HEK293 (cell line): Measurements from ENCODE around the gene TMEM184A.

ENCODE experiments used
- CTCF ChIA-PET: fragments of 350-600 bp; formaldehyde crosslinking; extraction: SDS; loops from one replicate; lab custom pipeline; 2021; ENCODE audit warnings: antibody characterized with exemption; lab: Yijun Ruan, JAX
- POLR2A ChIA-PET: fragments of 300-600 bp; formaldehyde crosslinking; extraction: SDS; loops from one replicate; lab custom pipeline; 2020; ENCODE audit warnings: antibody characterized with exemption, inconsistent platforms; lab: Yijun Ruan, JAX
- H3K27ac ChIP-seq: fragments of 200-500 bp; sonication (Bioruptor generic); 2 replicates; pipeline ENCODE4 v1.5.1; 2014; ENCODE audit warnings: low read depth, low read length, control low read depth, inconsistent platforms; ENCODE audit errors: extremely low read depth
- H3K36me3 ChIP-seq, 2 experiments: fragments of 200-500 bp in 1 of 2; sonication (Bioruptor generic) in 1 of 2; 1 replicate in 1 of 2; 2 replicates in 1 of 2; pipeline ENCODE4 v1.5.1; 2014 to 2017; ENCODE audit warnings: inconsistent platforms in 2 of 2, low read length in 2 of 2; ENCODE audit not compliant: control insufficient read depth in 2 of 2, insufficient read depth in 1 of 2
- H3K4me1 ChIP-seq: fragments of 200-500 bp; sonication (Bioruptor generic); 2 replicates; pipeline ENCODE4 v1.5.1; 2014; ENCODE audit warnings: mild to moderate bottlenecking, low read length, inconsistent platforms; ENCODE audit not compliant: control insufficient read depth, insufficient read depth
- H3K4me3 ChIP-seq: 2 replicates; pipeline ENCODE4 v1.5.1; 2011; ENCODE audit warnings: low read depth, mild to moderate bottlenecking, control low read depth, low read length, moderate library complexity
- H3K9me3 ChIP-seq: fragments of 200-500 bp; sonication (Bioruptor generic); 2 replicates; pipeline ENCODE4 v1.5.1; 2014; ENCODE audit warnings: low read depth, low read length, inconsistent platforms; ENCODE audit not compliant: control insufficient read depth, insufficient read depth
- BCL11A ChIP-seq: fragments of 450-650 bp; formaldehyde crosslinking; IDR thresholded peaks from 2 replicates; pipeline ENCODE4 v1.5.1; 2016; ENCODE audit warnings: low read depth, missing biosample characterization, missing genetic modification characterization
- EGR2 ChIP-seq: fragments of 450-650 bp; formaldehyde crosslinking; IDR thresholded peaks from 2 replicates; pipeline ENCODE4 v1.5.1; 2016; ENCODE audit warnings: low read depth, missing biosample characterization, missing genetic modification characterization
- MZF1 ChIP-seq: fragments of 450-650 bp; formaldehyde crosslinking; IDR thresholded peaks from 2 replicates; pipeline ENCODE4 v1.5.1; 2017; ENCODE audit warnings: missing biosample characterization, missing genetic modification characterization, borderline replicate concordance
- PRDM1 ChIP-seq: fragments of 450-650 bp; formaldehyde crosslinking; IDR thresholded peaks from 2 replicates; pipeline ENCODE4; 2016; ENCODE audit warnings: missing biosample characterization, missing genetic modification characterization
- ZBTB21 ChIP-seq: fragments of 450-650 bp; formaldehyde crosslinking; IDR thresholded peaks from 2 replicates; pipeline ENCODE4 v1.5.1; 2017; ENCODE audit warnings: missing biosample characterization, missing genetic modification characterization
- ZNF324 ChIP-seq: fragments of 450-650 bp; formaldehyde crosslinking; IDR thresholded peaks from 2 replicates; pipeline ENCODE4 v1.5.1; 2016; ENCODE audit warnings: missing biosample characterization, missing genetic modification characterization
- ZNF514 ChIP-seq: fragments of 450-650 bp; formaldehyde crosslinking; IDR thresholded peaks from 2 replicates; pipeline ENCODE4 v1.5.1; 2016; ENCODE audit warnings: missing biosample characterization, missing genetic modification characterization
- ZNF558 ChIP-seq: fragments of 450-650 bp; formaldehyde crosslinking; IDR thresholded peaks from 2 replicates; pipeline ENCODE4 v1.5.1; 2016; ENCODE audit warnings: missing biosample characterization, missing genetic modification characterization
- ZNF654 ChIP-seq: fragments of 450-650 bp; formaldehyde crosslinking; IDR thresholded peaks from 2 replicates; pipeline ENCODE4 v1.5.1; 2016; ENCODE audit warnings: low read depth, missing biosample characterization, missing genetic modification characterization
- ZNF701 ChIP-seq: fragments of 450-650 bp; formaldehyde crosslinking; IDR thresholded peaks from 2 replicates; pipeline ENCODE4 v1.5.1; 2016; ENCODE audit warnings: missing biosample characterization, missing genetic modification characterization
- ZNF777 ChIP-seq: fragments of 450-650 bp; formaldehyde crosslinking; IDR thresholded peaks from 2 replicates; pipeline ENCODE4 v1.5.1; 2017; ENCODE audit warnings: missing biosample characterization, missing genetic modification characterization, borderline replicate concordance
- ZNF830 ChIP-seq: fragments of 450-650 bp; IDR thresholded peaks from 2 replicates; pipeline ENCODE4 v1.5.0; 2018; ENCODE audit warnings: missing biosample characterization, missing genetic modification characterization, low read depth, mild to moderate bottlenecking, moderate library complexity
- TF ChIP-seq, protein P1 (sequence below): fragments of 450-650 bp; formaldehyde crosslinking; IDR thresholded peaks from 2 replicates; pipeline ENCODE4 v1.5.1; 2017; ENCODE audit warnings: missing biosample characterization, missing genetic modification characterization
- TF ChIP-seq, protein P2 (sequence below): fragments of 450-650 bp; formaldehyde crosslinking; IDR thresholded peaks from 2 replicates; pipeline ENCODE4 v1.5.1; 2017; ENCODE audit warnings: missing biosample characterization, missing genetic modification characterization
- TF ChIP-seq, protein P3 (sequence below): fragments of 450-650 bp; formaldehyde crosslinking; IDR thresholded peaks from 2 replicates; pipeline ENCODE4 v1.5.1; 2016; ENCODE audit warnings: missing biosample characterization, missing genetic modification characterization
- TF ChIP-seq, protein P4 (sequence below): fragments of 450-650 bp; formaldehyde crosslinking; IDR thresholded peaks from 2 replicates; pipeline ENCODE4 v1.5.1; 2016; ENCODE audit warnings: missing biosample characterization, missing genetic modification characterization
- TF ChIP-seq, protein P5 (sequence below): sonication (generic); formaldehyde crosslinking; IDR thresholded peaks from 2 replicates; pipeline ENCODE4 v1.8.1; 2022; ENCODE audit warnings: mild to moderate bottlenecking, moderate library complexity, missing genetic modification reagents
- TF ChIP-seq, protein P6 (sequence below): fragments of 450-650 bp; formaldehyde crosslinking; IDR thresholded peaks from 2 replicates; pipeline ENCODE4 v1.5.1; 2017; ENCODE audit warnings: missing biosample characterization, mild to moderate bottlenecking, missing genetic modification characterization, moderate library complexity

Gene TMEM184A

DNA sequence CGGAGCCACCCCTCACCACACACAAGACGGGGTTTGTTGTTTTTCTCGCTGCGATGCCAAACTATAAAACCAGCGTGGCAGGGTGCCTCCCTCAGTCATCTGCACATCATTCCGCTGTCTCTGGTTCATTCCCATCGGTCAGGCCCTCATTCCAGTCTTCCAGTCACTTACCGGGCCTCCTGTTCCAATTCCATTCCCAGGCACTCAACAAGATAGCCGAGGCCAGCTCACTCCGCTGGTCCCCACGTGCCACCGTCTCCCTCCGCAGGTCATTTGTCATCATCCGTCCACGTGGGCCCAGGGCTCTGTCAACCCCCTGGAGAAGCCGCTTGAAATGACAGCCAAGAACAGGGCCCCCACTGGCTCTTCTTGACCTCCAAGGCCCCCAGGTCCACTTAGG lies 6.1 kb upstream of the TMEM184A start:
- H3K4me3 ChIP-seq, result no peak overlapping the region
- TF ChIP-seq, protein P1, sequence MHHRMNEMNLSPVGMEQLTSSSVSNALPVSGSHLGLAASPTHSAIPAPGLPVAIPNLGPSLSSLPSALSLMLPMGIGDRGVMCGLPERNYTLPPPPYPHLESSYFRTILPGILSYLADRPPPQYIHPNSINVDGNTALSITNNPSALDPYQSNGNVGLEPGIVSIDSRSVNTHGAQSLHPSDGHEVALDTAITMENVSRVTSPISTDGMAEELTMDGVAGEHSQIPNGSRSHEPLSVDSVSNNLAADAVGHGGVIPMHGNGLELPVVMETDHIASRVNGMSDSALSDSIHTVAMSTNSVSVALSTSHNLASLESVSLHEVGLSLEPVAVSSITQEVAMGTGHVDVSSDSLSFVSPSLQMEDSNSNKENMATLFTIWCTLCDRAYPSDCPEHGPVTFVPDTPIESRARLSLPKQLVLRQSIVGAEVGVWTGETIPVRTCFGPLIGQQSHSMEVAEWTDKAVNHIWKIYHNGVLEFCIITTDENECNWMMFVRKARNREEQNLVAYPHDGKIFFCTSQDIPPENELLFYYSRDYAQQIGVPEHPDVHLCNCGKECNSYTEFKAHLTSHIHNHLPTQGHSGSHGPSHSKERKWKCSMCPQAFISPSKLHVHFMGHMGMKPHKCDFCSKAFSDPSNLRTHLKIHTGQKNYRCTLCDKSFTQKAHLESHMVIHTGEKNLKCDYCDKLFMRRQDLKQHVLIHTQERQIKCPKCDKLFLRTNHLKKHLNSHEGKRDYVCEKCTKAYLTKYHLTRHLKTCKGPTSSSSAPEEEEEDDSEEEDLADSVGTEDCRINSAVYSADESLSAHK (tag by site-specific recombination), result no peak
- TF ChIP-seq, all 188 proteins: peak for 0
- Histone ChIP-seq H3K36me3 (peaks cover 7 to 15% of the 10 kb centered on the region in 2 experiments; a peak in 2 of 3 replicates), H3K9me3 (no peaks in the 10 kb centered on the region), H3K27ac (no peak overlapping the region), H3K4me1 (no peaks in the 10 kb centered on the region)
- ChIA-PET POLR2A (interaction anchor here (0.6 to 0.7 kb wide), 2 partner anchors 14 to 820 kb away, joined by 3 to 9 read pairs; no protein-coding TSS in a partner anchor), CTCF (interaction anchor here (0.6 to 1.0 kb wide), 2 partner anchors 17 to 332 kb away, joined by 3 read pairs; no protein-coding TSS in a partner anchor)

- POLR2A ChIA-PET, result no interaction called here
- peaks cover 6 to 7% of the 10 kb centered on the region in 2 experiments; a peak in 2 of 3 replicates for H3K36me3 ChIP-seq
- no peak for TF ChIP-seq ZBTB21 (tag by site-specific recombination)
- TF ChIP-seq, protein P2, sequence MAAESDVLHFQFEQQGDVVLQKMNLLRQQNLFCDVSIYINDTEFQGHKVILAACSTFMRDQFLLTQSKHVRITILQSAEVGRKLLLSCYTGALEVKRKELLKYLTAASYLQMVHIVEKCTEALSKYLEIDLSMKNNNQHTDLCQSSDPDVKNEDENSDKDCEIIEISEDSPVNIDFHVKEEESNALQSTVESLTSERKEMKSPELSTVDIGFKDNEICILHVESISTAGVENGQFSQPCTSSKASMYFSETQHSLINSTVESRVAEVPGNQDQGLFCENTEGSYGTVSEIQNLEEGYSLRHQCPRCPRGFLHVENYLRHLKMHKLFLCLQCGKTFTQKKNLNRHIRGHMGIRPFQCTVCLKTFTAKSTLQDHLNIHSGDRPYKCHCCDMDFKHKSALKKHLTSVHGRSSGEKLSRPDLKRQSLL (tag by site-specific recombination), result no peak
- TF ChIP-seq, protein P3, sequence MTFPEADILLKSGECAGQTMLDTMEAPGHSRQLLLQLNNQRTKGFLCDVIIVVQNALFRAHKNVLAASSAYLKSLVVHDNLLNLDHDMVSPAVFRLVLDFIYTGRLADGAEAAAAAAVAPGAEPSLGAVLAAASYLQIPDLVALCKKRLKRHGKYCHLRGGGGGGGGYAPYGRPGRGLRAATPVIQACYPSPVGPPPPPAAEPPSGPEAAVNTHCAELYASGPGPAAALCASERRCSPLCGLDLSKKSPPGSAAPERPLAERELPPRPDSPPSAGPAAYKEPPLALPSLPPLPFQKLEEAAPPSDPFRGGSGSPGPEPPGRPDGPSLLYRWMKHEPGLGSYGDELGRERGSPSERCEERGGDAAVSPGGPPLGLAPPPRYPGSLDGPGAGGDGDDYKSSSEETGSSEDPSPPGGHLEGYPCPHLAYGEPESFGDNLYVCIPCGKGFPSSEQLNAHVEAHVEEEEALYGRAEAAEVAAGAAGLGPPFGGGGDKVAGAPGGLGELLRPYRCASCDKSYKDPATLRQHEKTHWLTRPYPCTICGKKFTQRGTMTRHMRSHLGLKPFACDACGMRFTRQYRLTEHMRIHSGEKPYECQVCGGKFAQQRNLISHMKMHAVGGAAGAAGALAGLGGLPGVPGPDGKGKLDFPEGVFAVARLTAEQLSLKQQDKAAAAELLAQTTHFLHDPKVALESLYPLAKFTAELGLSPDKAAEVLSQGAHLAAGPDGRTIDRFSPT (tag by site-specific recombination), result no peak
- TF ChIP-seq EGR2 (tag by site-specific recombination), result no peak
- no peak for TF ChIP-seq ZNF558 (tag by site-specific recombination)
- TF ChIP-seq PRDM1 (tag by site-specific recombination), result no peak
- TF ChIP-seq ZNF654 (tag by site-specific recombination), result no peak
- no peak for TF ChIP-seq ZNF777
- no peak for TF ChIP-seq BCL11A (tag by site-specific recombination)
- TF ChIP-seq ZNF830 (tag by site-specific recombination), result no peak
- TF ChIP-seq ZNF701, result no peak
- no peak for TF ChIP-seq ZNF514 (tag by site-specific recombination)
- TF ChIP-seq, protein P4, sequence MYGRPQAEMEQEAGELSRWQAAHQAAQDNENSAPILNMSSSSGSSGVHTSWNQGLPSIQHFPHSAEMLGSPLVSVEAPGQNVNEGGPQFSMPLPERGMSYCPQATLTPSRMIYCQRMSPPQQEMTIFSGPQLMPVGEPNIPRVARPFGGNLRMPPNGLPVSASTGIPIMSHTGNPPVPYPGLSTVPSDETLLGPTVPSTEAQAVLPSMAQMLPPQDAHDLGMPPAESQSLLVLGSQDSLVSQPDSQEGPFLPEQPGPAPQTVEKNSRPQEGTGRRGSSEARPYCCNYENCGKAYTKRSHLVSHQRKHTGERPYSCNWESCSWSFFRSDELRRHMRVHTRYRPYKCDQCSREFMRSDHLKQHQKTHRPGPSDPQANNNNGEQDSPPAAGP, result no peak
- TF ChIP-seq, protein P5, sequence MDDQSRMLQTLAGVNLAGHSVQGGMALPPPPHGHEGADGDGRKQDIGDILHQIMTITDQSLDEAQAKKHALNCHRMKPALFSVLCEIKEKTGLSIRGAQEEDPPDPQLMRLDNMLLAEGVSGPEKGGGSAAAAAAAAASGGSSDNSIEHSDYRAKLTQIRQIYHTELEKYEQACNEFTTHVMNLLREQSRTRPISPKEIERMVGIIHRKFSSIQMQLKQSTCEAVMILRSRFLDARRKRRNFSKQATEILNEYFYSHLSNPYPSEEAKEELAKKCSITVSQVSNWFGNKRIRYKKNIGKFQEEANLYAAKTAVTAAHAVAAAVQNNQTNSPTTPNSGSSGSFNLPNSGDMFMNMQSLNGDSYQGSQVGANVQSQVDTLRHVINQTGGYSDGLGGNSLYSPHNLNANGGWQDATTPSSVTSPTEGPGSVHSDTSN (CRISPR knock-in tag), result no peak
- TF ChIP-seq ZNF324 (tag by site-specific recombination), result no peak
- no peak for TF ChIP-seq MZF1 (tag by site-specific recombination)
- TF ChIP-seq, protein P6, sequence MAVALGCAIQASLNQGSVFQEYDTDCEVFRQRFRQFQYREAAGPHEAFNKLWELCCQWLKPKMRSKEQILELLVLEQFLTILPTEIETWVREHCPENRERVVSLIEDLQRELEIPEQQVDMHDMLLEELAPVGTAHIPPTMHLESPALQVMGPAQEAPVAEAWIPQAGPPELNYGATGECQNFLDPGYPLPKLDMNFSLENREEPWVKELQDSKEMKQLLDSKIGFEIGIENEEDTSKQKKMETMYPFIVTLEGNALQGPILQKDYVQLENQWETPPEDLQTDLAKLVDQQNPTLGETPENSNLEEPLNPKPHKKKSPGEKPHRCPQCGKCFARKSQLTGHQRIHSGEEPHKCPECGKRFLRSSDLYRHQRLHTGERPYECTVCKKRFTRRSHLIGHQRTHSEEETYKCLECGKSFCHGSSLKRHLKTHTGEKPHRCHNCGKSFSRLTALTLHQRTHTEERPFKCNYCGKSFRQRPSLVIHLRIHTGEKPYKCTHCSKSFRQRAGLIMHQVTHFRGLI, result no peak
- TF ChIP-seq, all 188 proteins: peak for 0
- Histone ChIP-seq H3K9me3 (no peaks in the 10 kb centered on the region), H3K27ac (no peak overlapping the region), H3K4me3 (no peak overlapping the region), H3K4me1 (no peaks in the 10 kb centered on the region; the same call in 1 of the 2 replicates)
- CTCF ChIA-PET, result interaction anchor here (0.6 kb wide), 1 partner anchor 993 kb away, joined by 5 read pairs; no protein-coding TSS in a partner anchor
These were observed 5.3 kb upstream of the TMEM184A start for GRCh38 chr7:1561036-1561940.
